HL-60/S4 (cell line): Measurements from ENCODE around the gene PNMA8B.
"Not testable (repeated sequence)": the region's sequence is repeated elsewhere in the genome, so short reads cannot be mapped to it uniquely, and the experiment has no call there.

Source experiments
- in situ Hi-C: fragments of 300-500 bp; cut with MboI; formaldehyde crosslinking; loops from 2 replicates; pipeline ENCODE4 v1.14.3; 2022; ENCODE audit warnings: low sequenced_read_pairs

The PNMA8B gene

GRCh38 chr19:46514589-46515289 is 19.1 kb upstream of the PNMA8B start:
- in situ Hi-C loops: loop anchor here (10.0 kb wide), 1 partner anchor 230 kb away; no protein-coding TSS in a partner anchor

- in situ Hi-C loops: loop anchor here (10.0 kb wide), 1 partner anchor 229 kb away; no protein-coding TSS in a partner anchor
These were observed 18.0 kb upstream of the PNMA8B start for GRCh38 chr19:46513461-46514236.

- in situ Hi-C loops: loop anchor here (10.0 kb wide), 1 partner anchor 226 kb away; no protein-coding TSS in a partner anchor
These were observed 15.6 kb upstream of the PNMA8B start for GRCh38 chr19:46511237-46511636.

GRCh38 chr19:46508206-46508605 is 12.5 kb upstream of the PNMA8B start:
- in situ Hi-C loops: no loop called here

GRCh38 chr19:46503848-46504453 is 8.3 kb upstream of the PNMA8B start:
- in situ Hi-C loops: no loop called here

GRCh38 chr19:46502891-46503290 is 7.2 kb upstream of the PNMA8B start:
- in situ Hi-C loops: no loop called here

GRCh38 chr19:46499692-46500091 is 4.0 kb upstream of the PNMA8B start:
- in situ Hi-C loops: no loop called here

GRCh38 chr19:46497773-46498172 is 2.1 kb upstream of the PNMA8B start:
- in situ Hi-C loops: no loop called here

GRCh38 chr19:46496886-46497285 is 1.2 kb upstream of the PNMA8B start:
- in situ Hi-C loops: not testable (repeated sequence)

- in situ Hi-C loops: no loop called here
These were observed 637 bp upstream of the PNMA8B start for GRCh38 chr19:46496304-46496703.

- in situ Hi-C loops: no loop called here
These were observed 504 bp downstream of the PNMA8B start for GRCh38 chr19:46494941-46495785.

- in situ Hi-C loops: no loop called here
These were observed 1.3 kb downstream of the PNMA8B start for GRCh38 chr19:46494146-46494940.

GRCh38 chr19:46493236-46494145 is 2.2 kb downstream of the PNMA8B start:
- in situ Hi-C loops: no loop called here

- in situ Hi-C loops: no loop called here
These were observed 2.8 kb downstream of the PNMA8B start for GRCh38 chr19:46492841-46493235.

- in situ Hi-C loops: no loop called here
These were observed 3.5 kb downstream of the PNMA8B start for GRCh38 chr19:46491975-46492682.

GRCh38 chr19:46490774-46491173 is 4.9 kb downstream of the PNMA8B start:
- in situ Hi-C loops: no loop called here

- in situ Hi-C loops: loop anchor here (10.0 kb wide), 1 partner anchor 95 kb away; no protein-coding TSS in a partner anchor
These were observed 6.0 kb downstream of the PNMA8B start for GRCh38 chr19:46489445-46490272.
